Aorta (tissue), 5 donors: ENCODE measurements around the gene SUN5. TPM values are rescaled to one million over a fixed set of nuclear protein-coding genes. Genes with fewer than 3 reads are reported as not detected.
"Not testable (repeated sequence)": the region's sequence is repeated elsewhere in the genome, so short reads cannot be mapped to it uniquely, and the experiment has no call there.

Source experiments
- ATAC-seq: fragments of 200-7000 bp; cut with Tn5 transposase; one replicate; pipeline ENCODE4 v1.9.1; 2022; ENCODE audit warnings: moderate library complexity; ENCODE audit not compliant: low FRiP score
- DNase-seq, 2 donors: peaks; one replicate each; pipeline ENCODE4 v3.0.0-alpha.2; 2020
- H3K27ac ChIP-seq, 2 donors: one replicate each; pipeline ENCODE4 v1.5.1; 2013; ENCODE audit warnings: low read length in 2 of 2, mild to moderate bottlenecking in 2 of 2, moderate library complexity in 2 of 2, control low read depth in 1 of 2, inconsistent platforms in 1 of 2, low read depth in 1 of 2
- H3K27me3 ChIP-seq, 2 donors: one replicate each; pipeline ENCODE4 v1.6.1; 2013; ENCODE audit warnings: control low read depth in 1 of 2, low read length in 1 of 2, mild to moderate bottlenecking in 1 of 2, moderate library complexity in 1 of 2; ENCODE audit not compliant: insufficient read depth in 2 of 2, control insufficient read depth in 1 of 2
- H3K36me3 ChIP-seq, 2 donors: one replicate each; pipeline ENCODE4 v1.6.1; 2013; ENCODE audit warnings: control low read depth in 1 of 2, low read length in 1 of 2, mild to moderate bottlenecking in 1 of 2; ENCODE audit not compliant: insufficient read depth in 2 of 2, control insufficient read depth in 1 of 2
- H3K4me1 ChIP-seq, 2 donors: one replicate each; pipeline ENCODE4 v1.6.1; 2013; ENCODE audit warnings: low read length in 2 of 2, control low read depth in 1 of 2, mild to moderate bottlenecking in 1 of 2, moderate library complexity in 1 of 2; ENCODE audit not compliant: insufficient read depth in 2 of 2, control insufficient read depth in 1 of 2
- H3K4me3 ChIP-seq, 2 donors: one replicate each; pipeline ENCODE4 v1.5.1; 2013; ENCODE audit warnings: low read length in 2 of 2, control low read depth in 1 of 2, mild to moderate bottlenecking in 1 of 2
- H3K9me3 ChIP-seq: one replicate; pipeline ENCODE4 v1.6.1; 2013; ENCODE audit warnings: mild to moderate bottlenecking, low read length; ENCODE audit not compliant: control insufficient read depth
- WGBS, 2 donors: extraction: QIAGEN DNeasy Blood & Tissue Kit; methylation state at CpG; one replicate each; pipeline ENCODE4 v1.1.7; 2013; 5-methylcytosine and 5-hydroxymethylcytosine counted together
- intact Hi-C, 2 donors: fragments of 100-400 bp; cut with DNase I; formaldehyde crosslinking; loops; one replicate each; pipeline versions ENCODE4 v1.14.2 to v1.15.0; 2022
- polyA plus RNA-seq, 2 donors: library from polyadenylated mRNA; stranded (reverse); fragments of 200-250 nt; gene quantifications; one replicate each; pipeline ENCODE4 v1.2.3, GENCODE V29; 2013
- total RNA-seq, 2 donors: library from RNA; stranded (reverse); fragmentation: NEBNext Ultra II Directional; extraction: Animal tissue kit (Norgen Biotek cat#: 25700); gene quantifications; one replicate each; pipeline ENCODE4 v1.2.1, GENCODE V29; 2021
- donor health status: healthy with polysubstance abuse.
- donor health status: Bipolar disorder and iron deficiency.
- donor health status: DM: no; HTN: no; CAD: no.
- donor health status: DM: no; HTN: no; CAD: no.
- donor health status: DM: yes; HTN: yes; CAD: no.

Gene SUN5
- total and polyA plus RNA-seq, 4 donors: not detected

DNA sequence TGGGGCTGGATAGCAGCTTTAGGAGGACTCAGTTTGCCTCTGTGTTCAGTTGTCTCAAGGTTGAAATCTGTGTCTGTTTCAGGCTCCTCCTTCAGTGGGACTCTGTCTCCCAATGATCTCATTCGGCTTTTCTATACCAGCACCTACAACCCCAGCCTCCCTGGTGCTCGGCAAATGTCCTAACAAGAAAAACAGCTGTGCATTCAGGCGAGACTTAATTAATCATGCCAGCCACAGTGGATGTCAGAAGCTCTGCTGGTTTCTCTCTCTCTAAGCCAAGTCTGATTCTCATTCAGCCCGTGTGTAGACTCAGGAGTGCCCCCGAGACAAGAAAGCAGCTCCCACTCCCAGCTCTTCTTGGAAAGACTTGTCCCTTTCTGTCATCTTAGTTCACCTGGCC is 46.8 kb downstream of the SUN5 start:
- Histone ChIP-seq H3K4me1 (no peaks in the 10 kb centered on the region), H3K9me3 (peaks cover 8% of the 10 kb centered on the region), H3K27ac (no peak overlapping the region), H3K36me3 (no peaks in the 10 kb centered on the region), H3K27me3 (no peaks in the 10 kb centered on the region), H3K4me3 (no peak overlapping the region)
- WGBS, 2 donors: 52 to 68% methylated on average over 5 of the region's 5 CpGs
- intact Hi-C loops: no loop called here
- ATAC-seq: no peak
- DNase-seq: no peak

DNA sequence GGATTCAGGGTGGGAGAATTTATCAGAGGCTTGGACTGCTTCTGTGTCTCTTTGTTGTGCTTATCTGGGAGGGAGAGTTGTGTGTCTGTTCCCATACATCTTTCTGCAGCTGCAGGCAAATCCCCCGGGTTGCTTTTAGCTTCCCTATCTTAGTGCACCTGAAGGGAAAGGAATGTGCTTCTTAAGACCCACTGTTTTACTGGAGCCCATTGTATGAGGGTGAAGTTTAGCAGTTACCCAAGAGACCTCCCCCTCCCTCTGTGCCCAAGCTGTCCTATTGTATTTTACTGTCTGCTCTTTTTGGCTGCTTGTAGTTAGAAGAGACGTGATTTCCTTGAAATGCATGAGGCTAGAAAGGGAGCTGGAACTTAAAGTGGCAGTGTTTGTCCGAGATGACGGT is 53.7 kb downstream of the SUN5 start:
- H3K36me3 ChIP-seq, H3K27me3 ChIP-seq, H3K9me3 ChIP-seq, DNase-seq, H3K4me1 ChIP-seq, H3K4me3 ChIP-seq, H3K27ac ChIP-seq, ATAC-seq, intact Hi-C loops: not testable (repeated sequence)
- 12 to 24% methylated on average over 4 of the region's 4 CpGs for WGBS, 2 donors

DNA sequence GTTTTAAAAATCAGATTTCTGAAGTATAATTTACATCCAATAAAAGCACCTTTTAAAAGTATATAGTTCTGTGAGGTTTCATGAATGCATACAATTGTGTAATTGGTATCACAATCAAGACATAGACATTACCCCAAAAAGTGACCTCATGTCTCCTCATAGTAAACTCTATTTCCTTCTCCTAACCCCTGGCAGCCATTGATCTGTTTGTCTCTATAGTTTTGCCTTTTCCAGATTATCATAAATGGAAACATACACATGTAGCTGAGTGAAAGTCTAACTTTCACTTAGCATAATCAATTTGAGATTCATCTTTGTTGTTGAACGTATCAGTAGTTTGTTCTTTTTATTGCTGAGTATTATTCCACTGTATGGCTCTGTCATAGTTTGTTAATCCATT is 57.6 kb downstream of the SUN5 start:
- no peak for DNase-seq
- intact Hi-C loops: no loop called here
- Histone ChIP-seq H3K9me3 (peaks cover 2% of the 10 kb centered on the region), H3K4me3 (no peak overlapping the region), H3K4me1 (no peaks in the 10 kb centered on the region), H3K36me3 (no peaks in the 10 kb centered on the region), H3K27me3 (no peaks in the 10 kb centered on the region), H3K27ac (no peak overlapping the region)
- WGBS, 2 donors: 79 to 84% methylated on average over 1 of the region's 1 CpG
- ATAC-seq: no peak

DNA sequence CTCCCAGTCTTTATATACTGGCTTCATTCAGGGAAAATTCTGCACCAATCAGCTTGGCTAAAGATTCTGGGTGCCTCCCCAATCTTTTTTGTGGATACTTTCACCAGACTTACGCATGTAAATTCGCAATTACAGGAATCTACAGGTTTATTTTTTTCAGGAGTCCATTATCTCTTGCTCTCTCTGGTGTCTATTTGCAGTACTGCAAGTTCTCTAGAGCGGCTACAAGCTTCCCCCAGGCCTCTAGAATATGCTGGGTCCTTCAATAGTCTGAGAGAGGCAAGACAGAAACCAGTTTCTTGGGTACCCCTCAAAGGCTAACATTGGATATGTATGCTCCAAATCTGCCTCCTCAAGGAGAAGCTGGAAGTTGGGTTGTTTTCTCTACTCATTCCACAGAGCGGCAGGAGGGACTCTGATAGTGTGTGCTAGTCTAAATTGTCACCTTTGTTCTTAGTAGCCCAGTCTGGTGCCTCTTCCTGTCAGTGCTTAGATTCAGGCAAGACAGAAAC is 58.5 kb downstream of the SUN5 start:
- WGBS, 2 donors: 26 to 29% methylated on average over 4 of the region's 4 CpGs

DNA sequence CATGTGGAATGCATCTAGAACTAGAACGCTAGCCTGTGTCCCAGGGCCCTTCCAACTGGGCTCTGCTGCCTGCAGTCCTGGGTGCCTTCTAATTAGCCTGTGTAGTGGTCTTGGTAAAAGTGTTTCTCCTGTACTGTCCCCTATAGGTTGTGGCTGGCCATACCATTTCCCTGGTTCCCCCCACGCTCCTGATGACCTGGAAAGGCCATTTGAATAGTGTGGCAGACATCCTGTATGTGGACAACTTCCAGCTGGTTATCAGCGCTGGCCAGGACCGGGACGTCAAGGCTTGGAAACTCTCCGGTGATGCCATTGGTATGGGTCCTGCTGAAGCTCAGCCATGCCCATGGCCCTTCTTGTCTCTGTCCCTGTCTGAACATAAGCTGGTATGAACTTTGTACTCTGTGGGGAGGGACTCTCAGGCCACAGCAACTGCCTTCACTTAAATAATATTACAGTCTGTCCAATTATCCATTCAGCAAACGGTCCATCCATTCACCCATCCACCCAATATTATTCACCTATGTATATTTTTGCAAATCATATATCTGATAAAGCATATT is 60.7 kb downstream of the SUN5 start:
- H3K27me3 ChIP-seq: no peaks in the 10 kb centered on the region
- intact Hi-C loops: no loop called here
- DNase-seq (no peak), ATAC-seq (no peak)
- H3K27ac ChIP-seq: no peak overlapping the region
- H3K9me3 ChIP-seq: peaks cover 2% of the 10 kb centered on the region
- H3K4me3 ChIP-seq: no peak overlapping the region
- no peaks in the 10 kb centered on the region for H3K4me1 ChIP-seq
- H3K36me3 ChIP-seq: no peaks in the 10 kb centered on the region
- WGBS, 2 donors: 76 to 81% methylated on average over 7 of the region's 7 CpGs

More for the DNA sequence above, 58.5 kb downstream of the SUN5 start:
- Histone ChIP-seq H3K36me3 (no peaks in the 10 kb centered on the region), H3K9me3 (peaks cover 2% of the 10 kb centered on the region), H3K4me1 (no peaks in the 10 kb centered on the region), H3K4me3 (no peak overlapping the region), H3K27ac (no peak overlapping the region), H3K27me3 (no peaks in the 10 kb centered on the region)
- no peak for DNase-seq
- intact Hi-C loops: no loop called here
- ATAC-seq: no peak

DNA sequence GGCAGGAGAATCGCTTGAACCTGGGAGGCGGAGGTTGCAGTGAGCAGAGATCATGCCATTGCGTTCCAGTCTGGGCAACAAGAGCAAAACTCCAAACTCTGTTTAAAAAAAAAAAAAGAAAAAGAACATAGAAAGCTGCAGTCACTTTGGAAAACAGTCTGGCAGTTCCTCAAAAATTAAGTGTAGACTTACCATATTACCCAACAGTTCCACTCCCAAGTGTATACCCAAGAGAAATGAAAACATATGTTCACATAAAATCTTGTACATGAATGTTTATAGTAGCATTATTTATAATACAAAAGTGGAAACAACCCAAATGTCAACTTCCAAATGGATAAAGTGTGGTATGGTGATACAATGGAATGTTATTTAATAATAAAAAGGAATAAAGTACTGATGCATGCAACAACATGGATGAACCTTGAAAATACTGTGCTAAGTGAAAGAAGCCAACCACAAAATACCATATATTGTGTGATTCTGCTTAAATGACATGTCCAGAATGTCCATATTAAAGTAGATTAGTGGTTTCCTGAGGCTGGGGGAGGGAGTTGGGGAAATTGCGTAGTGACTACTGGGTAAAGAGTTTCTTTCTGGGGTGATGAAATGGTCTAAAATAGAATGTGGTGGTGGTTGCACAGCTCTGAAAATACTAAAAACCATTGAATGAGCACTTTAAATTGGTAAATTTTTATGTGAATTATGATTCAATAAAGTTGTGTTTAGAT is 62.9 kb downstream of the SUN5 start:
- Histone ChIP-seq H3K4me1 (no peaks in the 10 kb centered on the region), H3K4me3 (no peak overlapping the region), H3K9me3 (peaks cover 2% of the 10 kb centered on the region), H3K27me3 (no peaks in the 10 kb centered on the region), H3K36me3 (no peaks in the 10 kb centered on the region), H3K27ac (no peak overlapping the region)
- WGBS, 2 donors: 65 to 86% methylated on average over 4 of the region's 4 CpGs
- no peak for DNase-seq
- intact Hi-C loops: no loop called here
- no peak for ATAC-seq

DNA sequence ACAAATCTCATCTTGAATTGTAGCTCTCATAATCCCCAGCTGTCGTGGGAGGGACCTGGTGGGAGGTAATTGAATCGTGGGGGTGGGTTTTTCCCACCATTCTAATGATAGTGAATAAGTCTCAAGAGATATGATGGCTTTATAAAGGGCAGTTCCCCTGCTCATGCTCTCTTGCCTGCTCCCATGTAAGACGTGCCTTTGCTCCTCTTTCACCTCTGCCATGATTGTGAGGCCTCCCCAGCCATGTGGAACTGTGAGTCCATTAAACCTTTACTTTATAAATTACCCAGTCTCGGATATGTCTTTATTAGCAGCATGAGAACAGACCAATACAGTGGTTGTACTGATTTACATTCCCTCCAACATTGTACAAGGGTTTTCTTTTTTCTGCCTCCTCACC is 69.7 kb downstream of the SUN5 start:
- Histone ChIP-seq H3K4me1 (no peaks in the 10 kb centered on the region), H3K4me3 (no peak overlapping the region), H3K9me3 (no peaks in the 10 kb centered on the region), H3K27me3 (no peaks in the 10 kb centered on the region), H3K27ac (no peak overlapping the region), H3K36me3 (no peaks in the 10 kb centered on the region)
- WGBS, 2 donors: 56 to 70% methylated on average over 4 of the region's 4 CpGs
- ATAC-seq (no peak), DNase-seq (no peak)
- intact Hi-C loops: no loop called here
